Measurements from ENCODE around the gene THRSP. TPM values are rescaled to one million over a fixed set of nuclear protein-coding genes. Genes with fewer than 3 reads are reported as not detected.
"Not testable (repeated sequence)": the region's sequence is repeated elsewhere in the genome, so short reads cannot be mapped to it uniquely, and the experiment has no call there.

THRSP gene
- total RNA-seq, 1 experiment from 2014 or later: not detected

GRCh38 chr11:78025378-78025777 is 38.3 kb upstream of the THRSP start:
- no peak overlapping the region for H3K4me3 ChIP-seq (ENCODE audit: low read length)
- H3K79me2 ChIP-seq (ENCODE audit: low read length): no peaks in the 10 kb centered on the region
- H3K9ac ChIP-seq (ENCODE audit: low read length): no peak overlapping the region
- no peak overlapping the region for H2AFZ ChIP-seq (ENCODE audit: low read length)
- no peaks in the 10 kb centered on the region for H4K20me1 ChIP-seq (ENCODE audit: insufficient read depth, low read depth, low read length)
- H3K27ac ChIP-seq (ENCODE audit: low read length): no peak overlapping the region
- no peaks in the 10 kb centered on the region for H3K36me3 ChIP-seq (ENCODE audit: insufficient read depth, low read length)
- H3K9me3 ChIP-seq (ENCODE audit: low read length): no peaks in the 10 kb centered on the region
- no peak overlapping the region for H3K4me2 ChIP-seq (ENCODE audit: low read depth, low read length, poor library complexity, severe bottlenecking)
- no peak for DNase-seq
- no peaks in the 10 kb centered on the region for H3K27me3 ChIP-seq (ENCODE audit: low read length)
- no peaks in the 10 kb centered on the region for H3K4me1 ChIP-seq (ENCODE audit: low read length)
- no peaks in the 10 kb centered on the region for H3K9me2 ChIP-seq (replicated peaks; ENCODE audit: insufficient read depth, low read length)

GRCh38 chr11:78027759-78028158 is 35.9 kb upstream of the THRSP start:
- Histone ChIP-seq H3K4me3 (ENCODE audit: low read length) (no peak overlapping the region), H3K9me3 (ENCODE audit: low read length) (no peaks in the 10 kb centered on the region), H3K9ac (ENCODE audit: low read length) (no peak overlapping the region), H2AFZ (ENCODE audit: low read length) (no peak overlapping the region), H3K36me3 (ENCODE audit: insufficient read depth, low read length) (no peaks in the 10 kb centered on the region), H3K9me2 (replicated peaks; ENCODE audit: insufficient read depth, low read length) (no peaks in the 10 kb centered on the region), H3K4me1 (ENCODE audit: low read length) (peaks cover 16% of the 10 kb centered on the region), H3K79me2 (ENCODE audit: low read length) (no peaks in the 10 kb centered on the region), H3K27ac (ENCODE audit: low read length) (no peak overlapping the region), H3K27me3 (ENCODE audit: low read length) (no peaks in the 10 kb centered on the region), H3K4me2 (ENCODE audit: low read depth, low read length, poor library complexity, severe bottlenecking) (no peak overlapping the region), H4K20me1 (ENCODE audit: insufficient read depth, low read depth, low read length) (no peaks in the 10 kb centered on the region)
- no peak for DNase-seq

GRCh38 chr11:78028423-78028822 is 35.2 kb upstream of the THRSP start:
- not testable (repeated sequence) for H4K20me1 ChIP-seq (ENCODE audit: insufficient read depth, low read depth, low read length); H3K79me2 ChIP-seq (ENCODE audit: low read length); H3K4me3 ChIP-seq (ENCODE audit: low read length); H3K4me2 ChIP-seq (ENCODE audit: low read depth, low read length, poor library complexity, severe bottlenecking); H3K9ac ChIP-seq (ENCODE audit: low read length); H3K36me3 ChIP-seq (ENCODE audit: insufficient read depth, low read length); H3K9me3 ChIP-seq (ENCODE audit: low read length); H3K9me2 ChIP-seq (replicated peaks; ENCODE audit: insufficient read depth, low read length); H3K27ac ChIP-seq (ENCODE audit: low read length); DNase-seq; H2AFZ ChIP-seq (ENCODE audit: low read length); H3K27me3 ChIP-seq (ENCODE audit: low read length)
- H3K4me1 ChIP-seq (ENCODE audit: low read length): peaks cover 16% of the 10 kb centered on the region

DNA sequence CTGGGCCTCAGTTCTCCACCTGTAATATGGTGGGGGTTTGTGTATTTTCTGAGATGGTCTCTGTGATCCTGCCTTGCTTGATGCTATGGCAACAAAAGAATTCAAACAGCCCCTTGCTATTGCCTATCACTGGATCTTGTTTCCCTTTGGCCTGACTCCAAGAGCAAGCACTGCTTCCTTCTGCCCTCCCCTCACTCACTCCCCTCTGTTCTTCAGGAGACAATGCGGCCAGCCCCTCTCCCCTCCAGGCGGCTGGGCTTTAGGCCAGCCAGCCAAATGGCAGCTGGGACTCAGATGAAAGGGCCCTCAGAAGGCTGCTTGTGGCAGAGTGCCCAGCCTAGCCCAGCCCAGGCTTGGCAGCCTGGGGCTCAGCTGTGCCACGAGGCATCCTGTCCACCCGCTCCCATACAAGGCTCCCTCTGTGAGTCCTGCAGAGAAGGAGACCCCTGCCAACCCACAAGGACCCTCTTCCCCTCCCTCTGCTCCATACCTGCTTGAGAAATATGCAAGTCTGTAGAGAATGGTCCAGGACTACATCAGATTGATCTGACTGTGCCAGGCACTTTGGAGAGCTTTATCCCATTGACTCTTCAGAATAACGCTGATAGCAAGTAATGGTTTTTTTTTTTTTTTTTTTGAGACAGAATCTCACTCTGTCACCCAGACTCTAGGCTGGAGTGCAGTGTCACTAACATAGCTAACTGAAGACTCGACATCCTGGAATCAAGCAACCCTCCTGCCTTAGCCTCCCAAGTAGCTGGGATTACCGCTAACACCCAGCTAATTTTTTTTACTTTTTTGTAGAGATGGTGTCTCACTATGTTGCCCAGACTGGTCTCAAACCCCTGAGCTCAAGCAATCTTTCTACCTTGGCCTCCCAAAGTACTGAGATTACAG is 33.0 kb upstream of the THRSP start:
- no peaks in the 10 kb centered on the region for H3K27me3 ChIP-seq (ENCODE audit: low read length)
- no peak overlapping the region for H3K9ac ChIP-seq (ENCODE audit: low read length)
- no peak overlapping the region for H2AFZ ChIP-seq (ENCODE audit: low read length)
- H3K9me3 ChIP-seq (ENCODE audit: low read length): no peaks in the 10 kb centered on the region
- H3K27ac ChIP-seq (ENCODE audit: low read length): no peak overlapping the region
- H4K20me1 ChIP-seq (ENCODE audit: insufficient read depth, low read depth, low read length): no peaks in the 10 kb centered on the region
- H3K9me2 ChIP-seq (replicated peaks; ENCODE audit: insufficient read depth, low read length): no peaks in the 10 kb centered on the region
- H3K79me2 ChIP-seq (ENCODE audit: low read length): no peaks in the 10 kb centered on the region
- peaks cover 22% of the 10 kb centered on the region for H3K4me1 ChIP-seq (ENCODE audit: low read length)
- DNase-seq: no peak
- no peak overlapping the region for H3K4me2 ChIP-seq (ENCODE audit: low read depth, low read length, poor library complexity, severe bottlenecking)
- no peaks in the 10 kb centered on the region for H3K36me3 ChIP-seq (ENCODE audit: insufficient read depth, low read length)
- H3K4me3 ChIP-seq (ENCODE audit: low read length): no peak overlapping the region

GRCh38 chr11:78031629-78032028 is 32.0 kb upstream of the THRSP start:
- Histone ChIP-seq H3K36me3 (ENCODE audit: insufficient read depth, low read length) (no peaks in the 10 kb centered on the region), H4K20me1 (ENCODE audit: insufficient read depth, low read depth, low read length) (no peaks in the 10 kb centered on the region), H3K9ac (ENCODE audit: low read length) (no peak overlapping the region), H3K79me2 (ENCODE audit: low read length) (no peaks in the 10 kb centered on the region), H3K4me3 (ENCODE audit: low read length) (no peak overlapping the region), H3K27ac (ENCODE audit: low read length) (no peak overlapping the region), H3K4me2 (ENCODE audit: low read depth, low read length, poor library complexity, severe bottlenecking) (peak overlapping the region; percentile 42), H3K4me1 (ENCODE audit: low read length) (peaks cover 24% of the 10 kb centered on the region), H2AFZ (ENCODE audit: low read length) (no peak overlapping the region), H3K9me2 (replicated peaks; ENCODE audit: insufficient read depth, low read length) (no peaks in the 10 kb centered on the region), H3K27me3 (ENCODE audit: low read length) (no peaks in the 10 kb centered on the region), H3K9me3 (ENCODE audit: low read length) (no peaks in the 10 kb centered on the region)
- DNase-seq: peak; percentile 88

- Histone ChIP-seq H3K79me2 (ENCODE audit: low read length) (no peaks in the 10 kb centered on the region), H2AFZ (ENCODE audit: low read length) (no peak overlapping the region), H3K4me3 (ENCODE audit: low read length) (no peak overlapping the region), H3K9me2 (replicated peaks; ENCODE audit: insufficient read depth, low read length) (no peaks in the 10 kb centered on the region), H3K4me2 (ENCODE audit: low read depth, low read length, poor library complexity, severe bottlenecking) (peak overlapping the region; percentile 42), H3K27ac (ENCODE audit: low read length) (no peak overlapping the region), H4K20me1 (ENCODE audit: insufficient read depth, low read depth, low read length) (no peaks in the 10 kb centered on the region), H3K36me3 (ENCODE audit: insufficient read depth, low read length) (no peaks in the 10 kb centered on the region), H3K27me3 (ENCODE audit: low read length) (no peaks in the 10 kb centered on the region), H3K9ac (ENCODE audit: low read length) (no peak overlapping the region), H3K9me3 (ENCODE audit: low read length) (no peaks in the 10 kb centered on the region), H3K4me1 (ENCODE audit: low read length) (peaks cover 24% of the 10 kb centered on the region)
- no peak for DNase-seq
Observed at GRCh38 chr11:78032090-78032489, 31.6 kb upstream of the THRSP start.

GRCh38 chr11:78033040-78033439 is 30.6 kb upstream of the THRSP start:
- DNase-seq: no peak
- Histone ChIP-seq H3K4me1 (ENCODE audit: low read length) (peaks cover 24% of the 10 kb centered on the region), H4K20me1 (ENCODE audit: insufficient read depth, low read depth, low read length) (no peaks in the 10 kb centered on the region), H3K4me2 (ENCODE audit: low read depth, low read length, poor library complexity, severe bottlenecking) (no peak overlapping the region), H2AFZ (ENCODE audit: low read length) (no peak overlapping the region), H3K9me3 (ENCODE audit: low read length) (no peaks in the 10 kb centered on the region), H3K4me3 (ENCODE audit: low read length) (no peak overlapping the region), H3K27ac (ENCODE audit: low read length) (no peak overlapping the region), H3K9me2 (replicated peaks; ENCODE audit: insufficient read depth, low read length) (no peaks in the 10 kb centered on the region), H3K9ac (ENCODE audit: low read length) (no peak overlapping the region), H3K27me3 (ENCODE audit: low read length) (no peaks in the 10 kb centered on the region), H3K36me3 (ENCODE audit: insufficient read depth, low read length) (no peaks in the 10 kb centered on the region), H3K79me2 (ENCODE audit: low read length) (no peaks in the 10 kb centered on the region)

GRCh38 chr11:78034623-78035022 is 29.0 kb upstream of the THRSP start:
- Histone ChIP-seq H3K27me3 (ENCODE audit: low read length) (no peaks in the 10 kb centered on the region), H3K27ac (ENCODE audit: low read length) (no peak overlapping the region), H4K20me1 (ENCODE audit: insufficient read depth, low read depth, low read length) (no peaks in the 10 kb centered on the region), H3K9me2 (replicated peaks; ENCODE audit: insufficient read depth, low read length) (no peaks in the 10 kb centered on the region), H3K4me2 (ENCODE audit: low read depth, low read length, poor library complexity, severe bottlenecking) (no peak overlapping the region), H3K4me1 (ENCODE audit: low read length) (peaks cover 24% of the 10 kb centered on the region), H3K4me3 (ENCODE audit: low read length) (no peak overlapping the region), H2AFZ (ENCODE audit: low read length) (no peak overlapping the region), H3K9ac (ENCODE audit: low read length) (no peak overlapping the region), H3K36me3 (ENCODE audit: insufficient read depth, low read length) (no peaks in the 10 kb centered on the region), H3K9me3 (ENCODE audit: low read length) (no peaks in the 10 kb centered on the region), H3K79me2 (ENCODE audit: low read length) (no peaks in the 10 kb centered on the region)
- DNase-seq: no peak

Data from Karpas-422 (cell line).